Measurements from ENCODE around the gene IL1R2.
A peak's percentile ranks its signal among the peaks of the same experiment; 100 is the strongest.
"Not testable (repeated sequence)": the region's sequence is repeated elsewhere in the genome, so short reads cannot be mapped to it uniquely, and the experiment has no call there.

IL1R2 gene

DNA sequence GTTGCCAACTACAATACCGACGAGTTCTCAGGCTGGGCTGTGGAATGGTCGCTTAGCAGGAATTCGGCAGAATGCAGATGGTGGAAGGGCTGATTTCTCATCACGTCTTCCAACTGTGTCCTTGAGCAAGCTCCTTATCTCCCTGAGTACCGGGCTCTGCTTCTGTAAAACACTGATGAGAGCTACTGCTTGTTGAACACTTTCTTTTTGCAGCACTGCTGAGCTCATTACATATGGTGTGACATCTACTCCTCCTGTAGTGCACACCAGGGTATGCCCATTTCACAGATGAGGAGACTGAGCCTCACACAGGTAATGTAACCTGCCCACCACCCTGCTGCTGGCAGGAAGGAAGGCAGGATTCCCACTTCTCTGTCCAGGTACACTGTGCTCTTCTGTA, 8.3 kb downstream of the IL1R2 start:
- no peak for DNase-seq (ENCODE audit: low spot score)

GRCh38 chr2:102000813-102001766, 9.3 kb downstream of the IL1R2 start:
- no peak for DNase-seq (ENCODE audit: low spot score)

- no peak for DNase-seq (ENCODE audit: low spot score)
Measured at GRCh38 chr2:102001767-102002142, 10.0 kb downstream of the IL1R2 start.

DNA sequence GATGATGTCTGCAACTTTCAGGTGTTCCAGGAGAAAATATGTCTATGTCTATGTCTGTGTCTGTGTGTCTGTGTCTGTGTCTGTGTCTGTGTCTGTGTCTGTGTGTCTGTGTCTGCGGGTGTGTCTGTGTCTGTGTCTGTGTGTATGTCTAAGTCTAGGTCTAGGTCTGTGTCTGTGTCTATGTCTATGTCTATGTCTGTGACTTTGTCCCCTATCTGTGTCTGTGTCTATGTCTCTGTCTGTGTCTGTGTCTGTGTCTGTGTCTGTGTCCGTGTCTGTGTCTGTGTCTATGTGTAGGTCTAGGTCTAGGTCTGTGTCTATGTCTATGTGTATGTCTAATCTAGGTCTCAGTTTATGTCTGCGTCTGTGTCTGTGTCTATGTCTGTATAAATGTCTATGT, 10.5 kb downstream of the IL1R2 start:
- DNase-seq (ENCODE audit: low spot score): no peak

- DNase-seq (ENCODE audit: low spot score): not testable (repeated sequence)
Measured at GRCh38 chr2:102002909-102003308, 11.1 kb downstream of the IL1R2 start.

- no peak for DNase-seq (ENCODE audit: low spot score)
Measured at GRCh38 chr2:102003696-102004095, 11.9 kb downstream of the IL1R2 start.

DNA sequence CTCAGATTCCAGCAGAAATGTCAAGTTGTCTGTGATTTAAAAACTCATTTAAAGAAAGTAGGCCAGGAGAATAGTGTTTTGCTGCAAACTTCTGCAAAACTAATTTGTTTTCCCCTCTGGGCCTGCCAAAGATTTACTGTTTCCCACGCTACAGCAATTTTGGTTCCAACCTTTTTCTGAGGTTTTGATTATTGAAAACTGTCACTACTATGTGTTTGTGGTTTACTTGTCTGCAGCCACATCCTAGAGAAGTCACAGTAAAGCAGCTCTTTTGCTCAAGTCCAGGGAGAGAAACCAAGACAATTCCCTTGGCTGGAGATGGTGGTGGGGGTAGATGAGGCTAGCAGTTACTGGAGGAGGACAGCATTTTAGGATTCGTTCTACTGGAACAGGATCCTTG, 12.8 kb downstream of the IL1R2 start:
- no peak for DNase-seq (ENCODE audit: low spot score)

DNA sequence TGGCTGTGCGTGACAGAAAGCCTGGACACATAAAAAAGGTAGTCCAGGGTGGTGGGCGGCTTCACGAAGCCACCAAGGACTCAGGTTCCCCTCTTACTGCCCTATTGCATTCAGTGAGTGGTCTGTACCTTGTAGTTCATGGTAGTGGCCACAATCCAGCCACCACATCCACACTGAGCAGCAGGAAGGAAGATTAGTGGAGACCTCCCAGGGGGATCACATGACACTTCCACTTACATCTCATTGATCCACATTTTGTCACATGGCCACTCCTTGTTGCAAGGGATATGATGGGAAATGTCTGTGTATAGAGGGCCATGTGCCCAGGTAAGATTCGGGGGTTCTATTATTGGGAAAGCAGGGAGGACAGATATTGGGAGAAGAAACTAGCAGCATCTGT, 13.7 kb downstream of the IL1R2 start:
- no peak for DNase-seq (ENCODE audit: low spot score)

- DNase-seq (ENCODE audit: low spot score): peak; percentile 42
Measured at GRCh38 chr2:102005989-102006885, 14.5 kb downstream of the IL1R2 start.

- DNase-seq (ENCODE audit: low spot score): no peak
Measured at GRCh38 chr2:102006886-102007278, 15.1 kb downstream of the IL1R2 start.

DNA sequence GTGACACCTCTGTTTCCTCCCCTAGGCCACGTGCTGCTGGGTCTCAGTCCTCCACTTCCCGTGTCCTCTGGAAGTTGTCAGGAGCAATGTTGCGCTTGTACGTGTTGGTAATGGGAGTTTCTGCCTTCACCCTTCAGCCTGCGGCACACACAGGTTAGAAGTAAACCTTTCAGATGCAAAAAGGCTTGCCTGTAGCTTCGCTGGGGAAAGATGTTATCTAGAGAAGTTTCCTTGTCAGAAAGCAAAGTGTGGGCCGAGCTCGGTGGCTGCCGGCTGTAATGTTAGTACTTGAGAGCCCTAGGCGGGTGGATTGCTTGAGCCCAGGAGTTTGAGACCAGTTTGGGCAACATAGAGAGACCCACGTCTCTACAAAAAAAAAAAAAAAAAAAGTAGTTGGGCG, 16.7 kb downstream of the IL1R2 start:
- no peak for DNase-seq (ENCODE audit: low spot score)

GRCh38 chr2:102009557-102009956, 17.8 kb downstream of the IL1R2 start:
- no peak for DNase-seq (ENCODE audit: low spot score)

- no peak for DNase-seq (ENCODE audit: low spot score)
Measured at GRCh38 chr2:102010902-102011301, 19.1 kb downstream of the IL1R2 start.

- no peak for DNase-seq (ENCODE audit: low spot score)
Measured at GRCh38 chr2:102012061-102012614, 20.4 kb downstream of the IL1R2 start.

DNA sequence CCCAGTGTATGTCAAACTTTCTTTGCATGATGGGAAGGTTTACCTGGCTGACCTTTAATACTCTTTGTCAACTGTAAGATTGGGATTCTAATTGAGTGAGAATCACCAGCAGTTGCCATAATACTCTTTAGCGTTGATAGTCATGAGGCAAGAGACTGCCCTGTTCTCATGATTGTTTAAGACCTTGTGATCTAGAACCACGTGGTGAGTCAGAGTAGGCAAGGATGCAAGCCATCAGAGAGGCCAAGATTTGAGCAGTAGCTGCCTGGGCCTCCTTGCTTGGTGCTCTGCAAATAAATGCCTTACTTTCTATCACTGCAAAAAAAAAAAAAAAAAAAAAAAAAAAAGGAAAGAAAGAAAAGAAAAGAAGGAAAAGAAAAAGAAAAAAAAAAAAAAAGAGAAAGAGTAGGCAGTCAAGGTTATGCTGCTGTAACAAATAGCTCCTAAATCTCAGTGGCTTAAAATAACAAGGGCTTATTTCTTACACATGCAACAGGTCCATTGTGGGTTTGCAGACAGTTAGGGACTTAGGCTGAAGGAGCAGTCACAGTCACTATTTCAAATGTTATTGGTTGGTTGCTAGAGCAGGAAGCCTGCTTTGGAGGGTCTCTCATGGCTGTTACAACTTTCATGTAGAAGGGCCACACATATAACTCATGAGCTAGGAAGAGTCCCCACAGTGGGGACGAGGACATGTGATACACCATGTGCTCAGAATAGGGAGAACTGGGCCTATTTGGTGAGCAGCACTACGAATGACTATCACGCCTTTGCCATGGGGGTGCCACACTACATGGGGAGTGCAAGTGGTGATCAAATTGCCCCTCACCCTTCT, 21.7 kb downstream of the IL1R2 start:
- DNase-seq (ENCODE audit: low spot score): peak; percentile 11

DNA sequence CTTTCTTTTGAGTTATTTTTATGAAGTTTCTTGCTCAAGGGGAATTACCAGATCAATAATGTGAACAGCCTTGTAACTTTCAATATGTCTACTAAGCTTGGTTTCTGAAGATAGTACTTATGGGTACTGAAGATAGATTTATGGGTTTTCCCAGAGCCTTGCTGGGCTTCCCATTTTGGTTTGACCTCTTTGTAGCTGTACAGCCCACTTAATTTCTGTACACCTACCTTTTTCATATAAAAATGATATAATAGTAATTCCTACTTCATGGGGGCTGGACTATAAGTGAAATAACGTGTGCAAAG, 22.2 kb downstream of the IL1R2 start:
- DNase-seq (ENCODE audit: low spot score): no peak

DNA sequence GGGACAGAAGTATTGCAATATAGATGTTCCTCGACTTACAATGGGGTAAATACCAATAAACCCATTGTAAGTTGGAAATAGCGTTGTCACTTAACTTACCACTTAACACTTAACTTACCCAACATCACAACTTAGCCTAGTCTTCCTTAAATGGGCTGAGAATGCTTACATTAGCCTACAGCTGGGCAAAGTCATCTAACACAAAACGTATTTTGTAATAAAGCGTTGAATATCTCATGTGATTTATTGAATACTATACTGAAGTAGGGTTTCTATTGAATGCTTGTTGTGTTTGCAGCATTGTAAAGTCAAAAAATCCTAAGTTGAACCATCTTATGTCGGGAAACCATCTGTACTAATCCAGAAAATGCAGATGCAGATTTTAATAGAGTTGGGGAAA, 23.6 kb downstream of the IL1R2 start:
- no peak for DNase-seq (ENCODE audit: low spot score)

GRCh38 chr2:102016399-102016955, 24.7 kb downstream of the IL1R2 start:
- DNase-seq (ENCODE audit: low spot score): no peak

DNA sequence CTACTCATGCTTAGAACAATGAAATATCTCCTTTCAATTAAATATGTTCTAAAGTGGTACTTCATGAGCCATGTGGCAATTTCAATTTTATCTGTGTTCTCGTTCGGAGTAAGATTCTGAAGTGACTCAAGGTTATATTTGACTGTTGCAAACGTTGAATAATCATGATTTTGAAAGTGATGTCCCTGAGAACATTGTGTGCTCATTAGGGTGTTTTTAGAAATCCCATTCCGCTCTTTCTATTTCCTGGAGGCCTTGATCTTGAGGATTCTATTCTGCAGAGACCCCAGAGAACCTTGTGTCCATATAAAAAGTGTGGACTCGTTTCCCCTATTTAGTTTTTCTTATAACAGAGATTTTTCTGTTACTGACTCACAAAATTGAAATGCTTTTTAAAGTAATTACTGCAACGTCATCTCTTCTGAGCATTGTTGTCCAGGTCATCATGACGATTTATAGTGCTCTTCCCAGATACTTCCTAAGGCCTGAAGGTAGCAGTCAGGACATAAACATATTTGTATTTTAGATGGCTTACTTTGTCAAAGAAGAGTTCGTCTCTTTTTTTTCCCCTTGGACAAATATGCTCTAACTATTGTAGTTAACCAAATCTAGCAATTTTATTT, 27.2 kb downstream of the IL1R2 start:
- no peak for DNase-seq (ENCODE audit: low spot score)

DNA sequence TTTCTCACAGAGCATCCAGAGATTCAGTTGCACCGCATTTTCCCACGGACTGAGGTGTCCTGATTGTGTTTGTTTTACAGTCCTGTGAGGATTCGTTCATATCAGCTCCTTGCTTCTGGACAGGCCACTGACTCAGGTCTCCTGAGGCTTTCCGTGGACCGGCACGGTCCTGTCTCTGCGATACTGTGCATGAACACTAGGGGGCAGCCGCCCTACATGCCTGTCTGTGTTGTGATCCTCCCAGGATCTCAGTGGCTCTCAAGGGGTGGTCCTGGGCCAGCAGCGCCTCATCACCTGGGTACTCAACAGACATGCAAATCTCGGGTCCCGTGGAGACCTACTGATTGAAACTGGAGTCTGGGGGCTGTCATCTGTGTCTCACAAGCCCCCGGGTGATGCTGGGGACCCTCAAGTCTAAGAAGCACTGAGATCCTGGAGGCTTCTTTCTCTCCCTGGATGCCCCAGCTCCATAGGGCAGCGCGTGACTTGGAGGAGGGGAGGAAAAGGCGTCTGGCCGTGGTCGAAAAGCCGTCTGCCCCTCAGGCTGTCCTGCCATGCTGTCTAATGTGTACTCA, 28.9 kb downstream of the IL1R2 start:
- peak; percentile 72 for DNase-seq (ENCODE audit: low spot score)

DNA sequence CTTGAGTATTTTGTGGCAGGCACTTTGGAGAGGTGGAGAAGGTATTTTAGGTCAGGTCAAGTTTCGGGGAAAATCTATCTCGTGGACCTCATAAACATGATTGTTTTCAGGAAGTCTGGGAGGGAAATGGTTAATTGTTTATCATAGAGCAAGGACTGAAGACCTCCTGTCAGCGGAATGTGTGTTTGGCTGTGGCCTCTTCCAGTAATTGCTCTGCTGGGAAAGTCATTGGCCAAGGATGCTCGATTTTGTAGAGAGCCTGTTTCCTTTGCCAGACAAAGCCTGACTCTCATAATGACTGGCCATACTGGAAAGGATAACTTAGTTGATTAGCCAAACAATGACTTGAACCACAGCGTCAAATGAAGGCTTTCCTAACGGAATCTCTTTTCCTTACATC, 30.0 kb downstream of the IL1R2 start:
- DNase-seq (ENCODE audit: low spot score): no peak

Measured in RKO (cell line).